Measurements from ENCODE around the gene SCRN3. TPM values are rescaled to one million over a fixed set of nuclear protein-coding genes. Genes with fewer than 3 reads are reported as not detected.

Gene SCRN3
- total and polyA plus RNA-seq, 2 experiments from 2014 or later = 8.1 to 12.3 TPM

DNA sequence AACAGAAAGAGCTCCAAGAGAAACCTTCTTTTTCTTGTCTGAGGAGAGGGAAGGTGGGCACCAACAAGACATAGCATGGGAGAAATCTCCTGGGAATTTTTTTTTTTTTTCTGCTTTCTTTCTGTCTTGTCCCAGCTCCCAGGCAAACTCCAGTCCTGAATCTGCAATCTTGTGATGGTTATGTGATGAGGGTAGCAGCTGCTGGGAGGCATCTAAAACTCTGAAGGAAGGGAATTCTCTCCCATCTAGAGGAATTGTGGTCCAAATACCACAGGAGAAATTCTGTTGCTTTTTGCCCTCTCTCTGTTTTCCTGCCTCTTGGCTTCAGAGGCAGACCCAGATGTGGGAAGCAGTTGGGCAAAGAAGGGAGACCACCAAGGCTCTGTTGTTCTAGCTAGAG, 16.7 kb downstream of the SCRN3 start (continued):
- TF ChIP-seq, protein P1, sequence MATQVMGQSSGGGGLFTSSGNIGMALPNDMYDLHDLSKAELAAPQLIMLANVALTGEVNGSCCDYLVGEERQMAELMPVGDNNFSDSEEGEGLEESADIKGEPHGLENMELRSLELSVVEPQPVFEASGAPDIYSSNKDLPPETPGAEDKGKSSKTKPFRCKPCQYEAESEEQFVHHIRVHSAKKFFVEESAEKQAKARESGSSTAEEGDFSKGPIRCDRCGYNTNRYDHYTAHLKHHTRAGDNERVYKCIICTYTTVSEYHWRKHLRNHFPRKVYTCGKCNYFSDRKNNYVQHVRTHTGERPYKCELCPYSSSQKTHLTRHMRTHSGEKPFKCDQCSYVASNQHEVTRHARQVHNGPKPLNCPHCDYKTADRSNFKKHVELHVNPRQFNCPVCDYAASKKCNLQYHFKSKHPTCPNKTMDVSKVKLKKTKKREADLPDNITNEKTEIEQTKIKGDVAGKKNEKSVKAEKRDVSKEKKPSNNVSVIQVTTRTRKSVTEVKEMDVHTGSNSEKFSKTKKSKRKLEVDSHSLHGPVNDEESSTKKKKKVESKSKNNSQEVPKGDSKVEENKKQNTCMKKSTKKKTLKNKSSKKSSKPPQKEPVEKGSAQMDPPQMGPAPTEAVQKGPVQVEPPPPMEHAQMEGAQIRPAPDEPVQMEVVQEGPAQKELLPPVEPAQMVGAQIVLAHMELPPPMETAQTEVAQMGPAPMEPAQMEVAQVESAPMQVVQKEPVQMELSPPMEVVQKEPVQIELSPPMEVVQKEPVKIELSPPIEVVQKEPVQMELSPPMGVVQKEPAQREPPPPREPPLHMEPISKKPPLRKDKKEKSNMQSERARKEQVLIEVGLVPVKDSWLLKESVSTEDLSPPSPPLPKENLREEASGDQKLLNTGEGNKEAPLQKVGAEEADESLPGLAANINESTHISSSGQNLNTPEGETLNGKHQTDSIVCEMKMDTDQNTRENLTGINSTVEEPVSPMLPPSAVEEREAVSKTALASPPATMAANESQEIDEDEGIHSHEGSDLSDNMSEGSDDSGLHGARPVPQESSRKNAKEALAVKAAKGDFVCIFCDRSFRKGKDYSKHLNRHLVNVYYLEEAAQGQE (IDR thresholded peaks at IDR 0.05; ENCODE audit: unreplicated experiment) = no peak
- TF ChIP-seq, protein P2, sequence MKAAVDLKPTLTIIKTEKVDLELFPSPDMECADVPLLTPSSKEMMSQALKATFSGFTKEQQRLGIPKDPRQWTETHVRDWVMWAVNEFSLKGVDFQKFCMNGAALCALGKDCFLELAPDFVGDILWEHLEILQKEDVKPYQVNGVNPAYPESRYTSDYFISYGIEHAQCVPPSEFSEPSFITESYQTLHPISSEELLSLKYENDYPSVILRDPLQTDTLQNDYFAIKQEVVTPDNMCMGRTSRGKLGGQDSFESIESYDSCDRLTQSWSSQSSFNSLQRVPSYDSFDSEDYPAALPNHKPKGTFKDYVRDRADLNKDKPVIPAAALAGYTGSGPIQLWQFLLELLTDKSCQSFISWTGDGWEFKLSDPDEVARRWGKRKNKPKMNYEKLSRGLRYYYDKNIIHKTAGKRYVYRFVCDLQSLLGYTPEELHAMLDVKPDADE (IDR thresholded peaks at IDR 0.05) = no peak
- TF ChIP-seq EZH2 (IDR thresholded peaks at IDR 0.05; ENCODE audit: low read depth, unreplicated experiment) (no peak), EZH2phosphoT487 (IDR thresholded peaks at IDR 0.05; ENCODE audit: unreplicated experiment) (no peak), JUNB (IDR thresholded peaks at IDR 0.05; ENCODE audit: unreplicated experiment) (no peak), NANOG (IDR thresholded peaks at IDR 0.05; ENCODE audit: borderline replicate concordance) (no peak), STAT1 (IDR thresholded peaks at IDR 0.05; ENCODE audit: unreplicated experiment) (no peak), ZNF331 (CRISPR knock-in tag; IDR thresholded peaks at IDR 0.05; ENCODE audit: low read depth) (no peak), CREB1 (CRISPR knock-in tag; IDR thresholded peaks at IDR 0.05; ENCODE audit: low read depth) (no peak)
- TF ChIP-seq, protein P3, sequence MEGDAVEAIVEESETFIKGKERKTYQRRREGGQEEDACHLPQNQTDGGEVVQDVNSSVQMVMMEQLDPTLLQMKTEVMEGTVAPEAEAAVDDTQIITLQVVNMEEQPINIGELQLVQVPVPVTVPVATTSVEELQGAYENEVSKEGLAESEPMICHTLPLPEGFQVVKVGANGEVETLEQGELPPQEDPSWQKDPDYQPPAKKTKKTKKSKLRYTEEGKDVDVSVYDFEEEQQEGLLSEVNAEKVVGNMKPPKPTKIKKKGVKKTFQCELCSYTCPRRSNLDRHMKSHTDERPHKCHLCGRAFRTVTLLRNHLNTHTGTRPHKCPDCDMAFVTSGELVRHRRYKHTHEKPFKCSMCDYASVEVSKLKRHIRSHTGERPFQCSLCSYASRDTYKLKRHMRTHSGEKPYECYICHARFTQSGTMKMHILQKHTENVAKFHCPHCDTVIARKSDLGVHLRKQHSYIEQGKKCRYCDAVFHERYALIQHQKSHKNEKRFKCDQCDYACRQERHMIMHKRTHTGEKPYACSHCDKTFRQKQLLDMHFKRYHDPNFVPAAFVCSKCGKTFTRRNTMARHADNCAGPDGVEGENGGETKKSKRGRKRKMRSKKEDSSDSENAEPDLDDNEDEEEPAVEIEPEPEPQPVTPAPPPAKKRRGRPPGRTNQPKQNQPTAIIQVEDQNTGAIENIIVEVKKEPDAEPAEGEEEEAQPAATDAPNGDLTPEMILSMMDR (conservative IDR thresholded peaks at IDR 0.05; ENCODE audit: low read depth in 2 of 2) = no peak

DNA sequence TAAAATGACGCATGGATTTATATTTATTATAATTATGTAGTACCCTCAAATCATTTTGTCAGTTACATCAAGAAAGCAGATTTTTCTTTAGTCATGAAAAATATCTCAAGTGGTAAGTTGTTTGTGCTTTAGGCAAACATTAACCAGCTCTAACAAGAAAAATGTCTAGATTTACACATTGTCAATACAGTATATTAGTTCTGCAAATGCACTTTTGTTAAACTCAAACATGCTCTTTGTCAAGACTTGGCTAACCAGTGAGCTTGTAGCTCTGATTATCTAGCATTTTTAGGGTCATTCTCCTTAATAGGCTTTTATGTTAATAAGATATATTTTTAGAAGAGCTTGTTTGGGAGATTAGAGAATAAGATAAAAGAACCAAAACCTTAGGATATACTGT, 32.7 kb downstream of the SCRN3 start:
- Histone ChIP-seq H3K4me3 (no peak overlapping the region), H3K9me2 (ENCODE audit: insufficient read depth) (no peaks in the 10 kb centered on the region), H4K20me1 (replicated peaks; ENCODE audit: insufficient read depth) (no peaks in the 10 kb centered on the region), H3K36me3 (ENCODE audit: insufficient read depth) (no peaks in the 10 kb centered on the region), H3K27ac (ENCODE audit: low read depth) (no peak overlapping the region), H3K79me2 (replicated peaks; ENCODE audit: insufficient read depth) (no peaks in the 10 kb centered on the region), H3K27me3 (ENCODE audit: insufficient read depth) (no peaks in the 10 kb centered on the region), H3K4me1 (ENCODE audit: insufficient read depth) (no peaks in the 10 kb centered on the region), H3F3A (replicated peaks; ENCODE audit: low read depth) (no peaks in the 10 kb centered on the region), H3K4me2 (no peak overlapping the region), H2AFZ (no peak overlapping the region)
- Mint-ChIP-seq H3K4me3 (no peak overlapping the region), H3K27ac (no peak overlapping the region), H3K36me3 (ENCODE audit: low read depth) (peaks cover 7% of the 10 kb centered on the region; the same call in 1 of the 3 replicates), H3K9me3 (no peaks in the 10 kb centered on the region), H3K4me1 (no peaks in the 10 kb centered on the region), H3K27me3 (ENCODE audit: insufficient read depth, low read depth, poor library complexity) (peaks cover 2% of the 10 kb centered on the region)
- ATAC-seq (no peak), DNase-seq (ENCODE audit: low spot score) (no peak)
- TF ChIP-seq, protein P2 (IDR thresholded peaks at IDR 0.05) = no peak
- TF ChIP-seq ZNF114 (CRISPR knock-in tag; IDR thresholded peaks at IDR 0.05) (no peak), NANOG (IDR thresholded peaks at IDR 0.05; ENCODE audit: borderline replicate concordance) (no peak), POLR2AphosphoS5 (IDR thresholded peaks at IDR 0.05; ENCODE audit: low read depth) (no peak), CREB1 (CRISPR knock-in tag; IDR thresholded peaks at IDR 0.05; ENCODE audit: low read depth) (no peak), JUNB (IDR thresholded peaks at IDR 0.05; ENCODE audit: unreplicated experiment) (no peak), ZNF331 (CRISPR knock-in tag; IDR thresholded peaks at IDR 0.05; ENCODE audit: low read depth) (no peak), EZH2 (IDR thresholded peaks at IDR 0.05; ENCODE audit: low read depth, unreplicated experiment) (no peak), EZH2phosphoT487 (IDR thresholded peaks at IDR 0.05; ENCODE audit: unreplicated experiment) (no peak)
- TF ChIP-seq, protein P3 (conservative IDR thresholded peaks at IDR 0.05; ENCODE audit: low read depth in 2 of 2) = no peak
- TF ChIP-seq, protein P1 (IDR thresholded peaks at IDR 0.05; ENCODE audit: unreplicated experiment) = no peak
